ENCODE data around the gene FAM234B. TPM values are rescaled to one million over a fixed set of nuclear protein-coding genes. Genes with fewer than 3 reads are reported as not detected.

The FAM234B gene
- polyA plus RNA-seq, 3 donors = 10.9 to 12.4 (median 12.1) TPM

DNA sequence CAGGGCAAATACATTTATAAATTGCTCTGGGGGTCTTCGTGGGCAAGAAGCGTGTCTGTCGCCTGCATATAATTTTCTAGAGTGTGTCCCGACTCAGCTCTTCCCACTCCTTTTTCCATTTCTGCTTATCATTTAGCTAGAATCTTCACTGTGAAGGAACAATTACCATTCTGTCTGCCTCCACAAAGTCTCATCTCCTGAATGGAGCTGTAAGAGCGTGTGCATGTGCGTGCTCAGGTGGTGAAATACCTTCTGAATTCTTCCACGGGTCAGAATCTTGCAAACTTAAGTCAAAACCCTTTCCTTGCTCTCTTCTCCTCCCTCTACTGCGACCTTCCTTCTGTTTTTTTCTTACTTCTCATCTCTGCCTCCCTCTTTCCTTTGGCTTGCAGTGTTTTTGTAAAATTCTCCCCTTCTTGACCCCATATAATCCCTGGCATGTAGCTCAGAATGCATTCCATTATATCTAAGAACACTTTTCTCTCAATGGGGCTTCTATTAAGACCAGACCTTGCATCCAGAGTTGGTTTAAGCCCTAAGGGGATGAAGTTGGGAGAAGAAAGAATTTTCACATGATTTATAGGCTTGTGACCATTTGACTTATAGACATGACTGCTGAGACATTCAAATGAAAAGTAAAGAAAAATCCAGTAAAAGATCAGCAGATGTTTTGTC is 84.2 kb downstream of the FAM234B start:
- DNase-seq (ENCODE audit: extremely low read depth in 1 of 11, low read depth in 9 of 11, low spot score in 4 of 11) = no peak

DNA sequence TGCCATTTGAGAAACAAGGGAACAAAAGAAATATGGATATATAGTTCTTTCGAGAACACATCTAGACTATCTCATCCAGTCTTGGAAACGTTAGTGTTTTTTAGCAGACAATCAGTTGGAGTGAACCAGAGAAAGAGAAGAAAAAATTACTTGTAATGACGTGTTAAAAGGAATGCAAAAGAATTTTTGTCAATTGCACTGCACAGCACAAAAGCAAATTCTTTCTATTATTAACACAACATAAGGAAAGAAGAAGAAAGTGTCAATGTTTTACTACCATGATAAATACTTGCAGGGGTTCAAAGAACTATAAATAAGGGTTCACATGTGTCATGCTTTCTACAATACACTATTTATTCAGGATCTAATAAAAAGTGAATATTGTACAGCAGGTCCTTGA is 86.8 kb downstream of the FAM234B start:
- DNase-seq (ENCODE audit: extremely low read depth in 1 of 11, low read depth in 9 of 11, low spot score in 4 of 11) = no peak

Other genes starting within 250 kb of the FAM234B start
- 10 to 100 TPM; 73.0 to 81.2 (median 80.0) TPM for gene DDX47, start 231.0 kb upstream of the FAM234B start, polyA plus RNA-seq (ENCODE audit: insufficient read length in 3 of 3)
- 10 to 100 TPM in 1 of 3 donors, 1 to 10 TPM in 2; 6.1 to 19.0 (median 6.6) TPM for gene GPRC5A, start 152.8 kb upstream of the FAM234B start, polyA plus RNA-seq (ENCODE audit: insufficient read length in 3 of 3)
- gene GPRC5D, start 92.2 kb upstream of the FAM234B start, polyA plus RNA-seq (ENCODE audit: insufficient read length in 3 of 3) = under 1 TPM; 0.33 to 0.80 (median 0.71) TPM
- 10 to 100 TPM; 62.1 to 74.2 (median 64.6) TPM for gene HEBP1, start 44.1 kb upstream of the FAM234B start, polyA plus RNA-seq (ENCODE audit: insufficient read length in 3 of 3)
- under 1 TPM; 0.43 to 0.92 (median 0.58) TPM for gene GSG1, start 59.3 kb downstream of the FAM234B start, polyA plus RNA-seq (ENCODE audit: insufficient read length in 3 of 3)
- gene EMP1, start 152.3 kb downstream of the FAM234B start, polyA plus RNA-seq (ENCODE audit: insufficient read length in 3 of 3) = 100 to 1,000 TPM; 105 to 117 (median 114) TPM

Measured in renal cortex interstitium (tissue), 11 donors.